Measurements from ENCODE around the gene BRSK1.
"Not testable (repeated sequence)": the region's sequence is repeated elsewhere in the genome, so short reads cannot be mapped to it uniquely, and the experiment has no call there.

The BRSK1 gene

GRCh38 chr19:55329791-55330190, 46.0 kb downstream of the BRSK1 start:
- DNase-seq (ENCODE audit: low spot score) = not testable (repeated sequence)

GRCh38 chr19:55333870-55334269, 50.1 kb downstream of the BRSK1 start:
- DNase-seq (ENCODE audit: low spot score) = no peak

- DNase-seq (ENCODE audit: low spot score) = no peak
These were observed 52.3 kb downstream of the BRSK1 start for GRCh38 chr19:55336101-55336500.

- DNase-seq (ENCODE audit: low spot score) = peak; percentile 100
These were observed 55.5 kb downstream of the BRSK1 start, which contains the start of gene KMT5C for GRCh38 chr19:55339105-55339888. Gene KMT5C, plus strand, starts transcription at chr19:55339876. Its CDS starts 2,061 bp downstream, at chr19:55341937.

GRCh38 chr19:55339889-55340783, 56.3 kb downstream of the BRSK1 start:
- no peak for DNase-seq (ENCODE audit: low spot score)

- DNase-seq (ENCODE audit: low spot score) = peak; percentile 68
These were observed 57.0 kb downstream of the BRSK1 start for GRCh38 chr19:55340784-55341147.

- peak; percentile 90 for DNase-seq (ENCODE audit: low spot score)
These were observed 57.4 kb downstream of the BRSK1 start for GRCh38 chr19:55341171-55341588.

- no peak for DNase-seq (ENCODE audit: low spot score)
These were observed 58.1 kb downstream of the BRSK1 start for GRCh38 chr19:55341595-55342531.

- no peak for DNase-seq (ENCODE audit: low spot score)
These were observed 60.6 kb downstream of the BRSK1 start for GRCh38 chr19:55344444-55344843.

- no peak for DNase-seq (ENCODE audit: low spot score)
These were observed 61.5 kb downstream of the BRSK1 start for GRCh38 chr19:55345101-55345817.

- DNase-seq (ENCODE audit: low spot score) = no peak
These were observed 62.3 kb downstream of the BRSK1 start for GRCh38 chr19:55345818-55346724.

GRCh38 chr19:55346725-55347441, 63.1 kb downstream of the BRSK1 start:
- DNase-seq (ENCODE audit: low spot score) = no peak

GRCh38 chr19:55347442-55348009, 63.7 kb downstream of the BRSK1 start:
- no peak for DNase-seq (ENCODE audit: low spot score)

- DNase-seq (ENCODE audit: low spot score) = no peak
These were observed 64.7 kb downstream of the BRSK1 start for GRCh38 chr19:55348317-55349034.

- no peak for DNase-seq (ENCODE audit: low spot score)
These were observed 67.0 kb downstream of the BRSK1 start for GRCh38 chr19:55350620-55351315.

- no peak for DNase-seq (ENCODE audit: low spot score)
These were observed 68.2 kb downstream of the BRSK1 start for GRCh38 chr19:55352040-55352439.

- no peak for DNase-seq (ENCODE audit: low spot score)
These were observed 68.8 kb downstream of the BRSK1 start for GRCh38 chr19:55352549-55353145.

Data from ecto neural progenitor cell (in vitro differentiated cells).